Testis (tissue), 2 donors: ENCODE data around the gene CNOT10.

Source experiments
- CTCF ChIP-seq, 3 experiments: fragments of 450-650 bp in 2 of 3; fragments of 200-600 bp in 1 of 3; sonication (generic) in 1 of 3; IDR thresholded peaks; one replicate each; pipeline ENCODE4 v1.5.1; 2016 to 2019; ENCODE audit warnings: antibody characterized with exemption in 3 of 3, mild to moderate bottlenecking in 2 of 3, moderate library complexity in 1 of 3
- POLR2A ChIP-seq: fragments of 450-650 bp; IDR thresholded peaks from one replicate; pipeline ENCODE4 v1.6.1; 2017; ENCODE audit warnings: antibody characterized with exemption, mild to moderate bottlenecking, moderate library complexity

GRCh38 chr3:32681811-32682210 is 3.2 kb upstream of the CNOT10 start:
- TF ChIP-seq CTCF (IDR thresholded peaks at IDR 0.05) (no peak), POLR2A (no peak)
